H9 (cell line): Measurements from ENCODE around the gene PHF12. TPM values are rescaled to one million over a fixed set of nuclear protein-coding genes. Genes with fewer than 3 reads are reported as not detected.

Source experiments
- DNase-seq: peaks from one replicate; pipeline ENCODE4 v3.0.0-alpha.2; 2017
- H2AFZ ChIP-seq: one replicate; pipeline ENCODE4 v1.6.1; 2013; ENCODE audit warnings: mild to moderate bottlenecking, low read length, control low read depth, moderate library complexity
- H2AK5ac ChIP-seq: 2 replicates; pipeline ENCODE4 v1.6.1; 2013; ENCODE audit warnings: low read length, control low read depth, mixed read lengths; ENCODE audit not compliant: insufficient read length
- H2BK120ac ChIP-seq: one replicate; pipeline ENCODE4 v1.6.1; 2013; ENCODE audit warnings: low read depth, mild to moderate bottlenecking, low read length, control low read depth, inconsistent platforms; ENCODE audit not compliant: poor library complexity, severe bottlenecking
- H2BK12ac ChIP-seq: 2 replicates; pipeline ENCODE4 v1.6.1; 2013; ENCODE audit warnings: low read length, control low read depth, mixed read lengths, low read depth; ENCODE audit not compliant: insufficient read length
- H2BK15ac ChIP-seq: 2 replicates; pipeline ENCODE4 v1.6.1; 2013; ENCODE audit warnings: low read depth, low read length, control low read depth
- H2BK20ac ChIP-seq: one replicate; pipeline ENCODE4 v1.6.1; 2013; ENCODE audit warnings: low read depth, mild to moderate bottlenecking, low read length, control low read depth, inconsistent platforms; ENCODE audit not compliant: poor library complexity, severe bottlenecking
- H2BK5ac ChIP-seq: 2 replicates; pipeline ENCODE4 v1.6.1; 2013; ENCODE audit warnings: low read length, control low read depth, mixed read lengths; ENCODE audit not compliant: insufficient read length
- H3K14ac ChIP-seq: 2 replicates; pipeline ENCODE4 v1.6.1; 2013; ENCODE audit warnings: low read length, control low read depth; ENCODE audit not compliant: insufficient read depth
- H3K18ac ChIP-seq: 2 replicates; pipeline ENCODE4 v1.6.1; 2013; ENCODE audit warnings: low read depth, mild to moderate bottlenecking, mixed read lengths, low read length, control low read depth; ENCODE audit not compliant: insufficient read length
- H3K23ac ChIP-seq: 2 replicates; pipeline ENCODE4 v1.6.1; 2013; ENCODE audit warnings: low read length, control low read depth, mixed read lengths, low read depth; ENCODE audit not compliant: insufficient read length
- H3K23me2 ChIP-seq: 2 replicates; pipeline ENCODE4 v1.6.1; 2013; ENCODE audit warnings: low read depth, mild to moderate bottlenecking, mixed read lengths, low read length, control low read depth; ENCODE audit not compliant: insufficient read length, poor library complexity, severe bottlenecking
- H3K27ac ChIP-seq: 2 replicates; pipeline ENCODE4 v1.5.1; 2013; ENCODE audit warnings: low read length, control low read depth, mixed read lengths, low read depth; ENCODE audit not compliant: insufficient read length
- H3K27me3 ChIP-seq: 2 replicates; pipeline ENCODE4 v1.6.1; 2013; ENCODE audit warnings: low read length, control low read depth, inconsistent platforms; ENCODE audit not compliant: insufficient read depth
- H3K4ac ChIP-seq: 2 replicates; pipeline ENCODE4 v1.6.1; 2013; ENCODE audit warnings: low read depth, mild to moderate bottlenecking, control low read depth, inconsistent platforms, low read length, moderate library complexity
- H3K4me1 ChIP-seq: 2 replicates; pipeline ENCODE4 v1.6.1; 2013; ENCODE audit warnings: low read length, control low read depth, inconsistent platforms; ENCODE audit not compliant: insufficient read depth
- H3K4me2 ChIP-seq: 2 replicates; pipeline ENCODE4 v1.6.1; 2013; ENCODE audit warnings: low read length, control low read depth, mixed read lengths; ENCODE audit not compliant: insufficient read length, insufficient read depth
- H3K56ac ChIP-seq: 2 replicates; pipeline ENCODE4 v1.6.1; 2013; ENCODE audit warnings: low read depth, mild to moderate bottlenecking, mixed read lengths, low read length, control low read depth; ENCODE audit not compliant: insufficient read length
- H3K79me1 ChIP-seq: 2 replicates; pipeline ENCODE4 v1.6.1; 2013; ENCODE audit warnings: low read depth, mild to moderate bottlenecking, moderate library complexity, low read length, control low read depth, inconsistent platforms; ENCODE audit not compliant: insufficient read depth, poor library complexity, severe bottlenecking
- H3K79me2 ChIP-seq: 2 replicates; pipeline ENCODE4 v1.6.1; 2013; ENCODE audit warnings: low read length, control low read depth, inconsistent platforms; ENCODE audit not compliant: insufficient read depth
- H3K9ac ChIP-seq: 2 replicates; pipeline ENCODE4 v1.6.1; 2013; ENCODE audit warnings: low read length, control low read depth, mixed read lengths; ENCODE audit not compliant: insufficient read length; ENCODE audit errors: extremely low read depth
- H3K9me3 ChIP-seq: one replicate; pipeline ENCODE4 v1.6.1; 2013; ENCODE audit warnings: low read depth, low read length, inconsistent platforms; ENCODE audit not compliant: control insufficient read depth
- H3T11ph ChIP-seq: one replicate; pipeline ENCODE4 v1.6.1; 2013; ENCODE audit warnings: mild to moderate bottlenecking, low read length, control low read depth, inconsistent platforms
- H4K20me1 ChIP-seq: one replicate; pipeline ENCODE4 v1.6.1; 2013; ENCODE audit not compliant: control insufficient read depth, insufficient read length, insufficient read depth
- H4K5ac ChIP-seq: 2 replicates; pipeline ENCODE4 v1.6.1; 2013; ENCODE audit warnings: low read depth, mild to moderate bottlenecking, mixed read lengths, low read length, control low read depth; ENCODE audit not compliant: insufficient read length
- H4K8ac ChIP-seq: replicated peaks from 2 replicates; pipeline ENCODE4 v1.6.1; 2013; ENCODE audit warnings: low read length, control low read depth, mixed read lengths, low read depth; ENCODE audit not compliant: insufficient read length
- H4K91ac ChIP-seq: 2 replicates; pipeline ENCODE4 v1.6.1; 2013; ENCODE audit warnings: low read depth, mild to moderate bottlenecking, moderate library complexity, mixed read lengths, low read length, control low read depth; ENCODE audit not compliant: insufficient read length
- H3K27ac Mint-ChIP-seq, 3 experiments: 2 replicates in 2 of 3; 3 replicates in 1 of 3; pipeline ENCODE4 v1.8.0; 2020 to 2021; ENCODE audit warnings: mixed read lengths in 3 of 3, mild to moderate bottlenecking in 1 of 3, moderate library complexity in 1 of 3
- H3K27me3 Mint-ChIP-seq: 2 replicates; pipeline ENCODE4 v1.8.0; 2021; ENCODE audit warnings: low read depth, mild to moderate bottlenecking, moderate library complexity, mixed read lengths
- H3K36me3 Mint-ChIP-seq, 3 experiments: 2 replicates in 2 of 3; 3 replicates in 1 of 3; pipeline ENCODE4 v1.8.0; 2020 to 2021; ENCODE audit warnings: low read depth in 3 of 3, mixed read lengths in 3 of 3; ENCODE audit not compliant: insufficient read depth in 1 of 3
- H3K4me1 Mint-ChIP-seq, 2 experiments: 2 replicates each; pipeline ENCODE4 v1.8.0; 2020; ENCODE audit warnings: mixed read lengths in 2 of 2
- H3K4me3 Mint-ChIP-seq, 2 experiments: 2 replicates in 1 of 2; 3 replicates in 1 of 2; pipeline ENCODE4 v1.8.0; 2020 to 2021; ENCODE audit warnings: mild to moderate bottlenecking in 2 of 2, mixed read lengths in 2 of 2, moderate library complexity in 1 of 2
- H3K9me3 Mint-ChIP-seq, 2 experiments: 2 replicates in 1 of 2; 3 replicates in 1 of 2; pipeline ENCODE4 v1.8.0; 2020; ENCODE audit warnings: mild to moderate bottlenecking in 2 of 2, mixed read lengths in 2 of 2, moderate library complexity in 1 of 2
- CTCF ChIP-seq: fragments of 200-600 bp; sonication (generic); conservative IDR thresholded peaks from 3 replicates; pipeline ENCODE4 v1.8.0; 2021; ENCODE audit warnings: antibody characterized with exemption, mild to moderate bottlenecking
- WGBS: extraction: QIAGEN DNeasy Blood & Tissue Kit; methylation state at CpG from one replicate; pipeline ENCODE4 v1.1.7; 2013; ENCODE audit warnings: missing lambda C conversion rate, low lambda C conversion rate, mixed read lengths; ENCODE audit not compliant: insufficient read length; ENCODE audit errors: extremely low coverage; 5-methylcytosine and 5-hydroxymethylcytosine counted together
- total RNA-seq: library from RNA; stranded (reverse); gene quantifications from 2 replicates; pipeline ENCODE4 v1.2.1, GENCODE V29; 2021

Gene PHF12
- total RNA-seq, 1 experiment from 2014 or later: 62.1 TPM

GRCh38 chr17:28911411-28912045, 39.8 kb downstream of the PHF12 start:
- Histone ChIP-seq H3K79me1 (no peaks in the 10 kb centered on the region), H2AK5ac (no peak overlapping the region), H4K91ac (no peak overlapping the region), H3K27ac (no peak overlapping the region), H3K9me3 (no peaks in the 10 kb centered on the region), H3T11ph (no peak overlapping the region), H3K18ac (no peak overlapping the region), H2BK20ac (no peak overlapping the region), H2BK5ac (no peak overlapping the region), H3K14ac (no peak overlapping the region), H3K4me2 (no peak overlapping the region), H4K5ac (no peak overlapping the region), H2BK120ac (no peak overlapping the region), H2AFZ (no peak overlapping the region), H3K9ac (no peak overlapping the region), H4K20me1 (no peaks in the 10 kb centered on the region), H3K4me1 (peaks cover 5% of the 10 kb centered on the region; the same call in 1 of the 2 replicates), H4K8ac (no peak overlapping the region), H2BK12ac (no peak overlapping the region), H3K4ac (no peak overlapping the region), H2BK15ac (no peak overlapping the region), H3K27me3 (no peaks in the 10 kb centered on the region), H3K23me2 (no peaks in the 10 kb centered on the region), H3K79me2 (no peaks in the 10 kb centered on the region), H3K56ac (no peak overlapping the region), H3K23ac (no peak overlapping the region)
- WGBS: no CpG with 5 or more reads among the region's 13 CpGs
- H3K27me3 Mint-ChIP-seq: no peaks in the 10 kb centered on the region
- H3K4me1 Mint-ChIP-seq: peaks cover 14 to 24% of the 10 kb centered on the region in 2 experiments
- TF ChIP-seq CTCF: no peak
- no peak for DNase-seq
- no peak overlapping the region for H3K4me3 Mint-ChIP-seq
- H3K9me3 Mint-ChIP-seq: no peaks in the 10 kb centered on the region
- peak overlapping the region in 2 of 3 experiments; percentile 14 to 63; a peak in 2 of 7 replicates for H3K27ac Mint-ChIP-seq
- peaks cover 79 to 95% (median 93%) of the 10 kb centered on the region in 3 experiments for H3K36me3 Mint-ChIP-seq
